ENCODE data around the gene KRT15.

Gene KRT15

GRCh38 chr17:41530062-41531048, 11.7 kb upstream of the KRT15 start:
- H3K27ac ChIP-seq, result peak overlapping the region in 3 of 21 experiments; percentile 8 to 38 (median 31)
- H3K4me3 ChIP-seq, result no peak overlapping the region

- no peak overlapping the region for H3K4me3 ChIP-seq
- H3K27ac ChIP-seq, result peak overlapping the region in 3 of 21 experiments; percentile 8 to 38 (median 31)
Observed at GRCh38 chr17:41529491-41529915, 10.8 kb upstream of the KRT15 start.

- H3K4me3 ChIP-seq, result no peak overlapping the region
Observed at GRCh38 chr17:41528959-41529353, 10.3 kb upstream of the KRT15 start.

GRCh38 chr17:41527063-41528023, 8.7 kb upstream of the KRT15 start:
- peak overlapping the region in 3 of 7 experiments; percentile 0 to 16 (median 1) for H3K4me3 ChIP-seq
- H3K27ac ChIP-seq, result peak overlapping the region in 7 of 21 experiments; percentile 13 to 65 (median 35)

More at GRCh38 chr17:41528959-41529353, 10.3 kb upstream of the KRT15 start:
- H3K27ac ChIP-seq, result peak overlapping the region in 2 of 21 experiments; percentile 17 to 31

- no peak overlapping the region for H3K4me3 ChIP-seq
- no peak overlapping the region for H3K27ac ChIP-seq
Observed at GRCh38 chr17:41524261-41524660, 5.6 kb upstream of the KRT15 start.

GRCh38 chr17:41523787-41524186, 5.1 kb upstream of the KRT15 start:
- no peak overlapping the region for H3K4me3 ChIP-seq
- H3K27ac ChIP-seq, result no peak overlapping the region

GRCh38 chr17:41523225-41523593, 4.5 kb upstream of the KRT15 start:
- no peak overlapping the region for H3K4me3 ChIP-seq
- no peak overlapping the region for H3K27ac ChIP-seq

- Histone ChIP-seq H3K4me3 (no peak overlapping the region), H3K27ac (peak overlapping the region in 4 of 21 experiments; percentile 2 to 29 (median 12))
Observed at GRCh38 chr17:41522301-41523224, 3.9 kb upstream of the KRT15 start.

- peak overlapping the region in 4 of 21 experiments; percentile 2 to 42 (median 34) for H3K27ac ChIP-seq
Observed at GRCh38 chr17:41521574-41522261, 3.0 kb upstream of the KRT15 start.

GRCh38 chr17:41520821-41521521, 2.3 kb upstream of the KRT15 start:
- Histone ChIP-seq H3K4me3 (no peak overlapping the region), H3K27ac (peak overlapping the region in 3 of 21 experiments; percentile 42 to 68 (median 51))

More at GRCh38 chr17:41521574-41522261, 3.0 kb upstream of the KRT15 start:
- no peak overlapping the region for H3K4me3 ChIP-seq

GRCh38 chr17:41519501-41520224, 973 bp upstream of the KRT15 start:
- H3K27ac ChIP-seq, result peak overlapping the region in 7 of 21 experiments; percentile 29 to 68 (median 51)

GRCh38 chr17:41518031-41518430, 659 bp downstream of the KRT15 start:
- peak overlapping the region; percentile 3 to 49 (median 13) for H3K4me3 ChIP-seq
- H3K27ac ChIP-seq, result peak overlapping the region in 7 of 21 experiments; percentile 24 to 68 (median 46)

More at GRCh38 chr17:41519501-41520224, 973 bp upstream of the KRT15 start:
- H3K4me3 ChIP-seq, result peak overlapping the region in 1 of 7 experiments; percentile 49

GRCh38 chr17:41516830-41517283, 1.8 kb downstream of the KRT15 start:
- Histone ChIP-seq H3K4me3 (peak overlapping the region in 5 of 7 experiments; percentile 12 to 49 (median 37)), H3K27ac (peak overlapping the region in 7 of 21 experiments; percentile 8 to 68 (median 46))

- Histone ChIP-seq H3K27ac (peak overlapping the region in 7 of 21 experiments; percentile 2 to 68 (median 29)), H3K4me3 (peak overlapping the region in 5 of 7 experiments; percentile 4 to 49 (median 37))
Observed at GRCh38 chr17:41516147-41516829, 2.4 kb downstream of the KRT15 start.

- Histone ChIP-seq H3K4me3 (no peak overlapping the region), H3K27ac (no peak overlapping the region)
Observed at GRCh38 chr17:41513168-41513547, 5.5 kb downstream of the KRT15 start.

Measured in skin epidermis (tissue), 12 donors.